Left renal cortex interstitium (tissue), 4 donors: Measurements from ENCODE around the gene MGMT. TPM values are rescaled to one million over a fixed set of nuclear protein-coding genes. Genes with fewer than 3 reads are reported as not detected.

Experiments used
- DNase-seq, 4 donors: peaks; one replicate each; pipeline ENCODE4 v3.0.0-alpha.2; 2013; ENCODE audit warnings: low read depth in 4 of 4, low spot score in 2 of 4, missing footprints in 1 of 4
- polyA plus RNA-seq, 4 donors: library from polyadenylated mRNA; unstranded; fragments of 120-200 nt; gene quantifications; one replicate each; pipeline ENCODE4 v1.2.1, GENCODE V29; 2013; ENCODE audit not compliant: insufficient read length in 4 of 4

Gene MGMT
- polyA plus RNA-seq, 4 donors, result 17.4 to 30.0 (median 20.7) TPM

- DNase-seq, result no peak
Measured at GRCh38 chr10:129643266-129643665, 176.2 kb downstream of the MGMT start.

- DNase-seq, result no peak
Measured at GRCh38 chr10:129645487-129645886, 178.4 kb downstream of the MGMT start.

- no peak for DNase-seq
Measured at GRCh38 chr10:129646973-129647372, 179.9 kb downstream of the MGMT start.

- no peak for DNase-seq
Measured at GRCh38 chr10:129647590-129647989, 180.5 kb downstream of the MGMT start.

GRCh38 chr10:129648856-129649255 is 181.8 kb downstream of the MGMT start:
- DNase-seq, result no peak

GRCh38 chr10:129652021-129652420 is 185.0 kb downstream of the MGMT start:
- no peak for DNase-seq

- no peak for DNase-seq
Measured at GRCh38 chr10:129652521-129653201, 185.6 kb downstream of the MGMT start.

GRCh38 chr10:129653428-129653827 is 186.4 kb downstream of the MGMT start:
- DNase-seq, result no peak

- DNase-seq, result no peak
Measured at GRCh38 chr10:129653861-129654260, 186.8 kb downstream of the MGMT start.

GRCh38 chr10:129654461-129654860 is 187.4 kb downstream of the MGMT start:
- DNase-seq, result no peak

- DNase-seq, result no peak
Measured at GRCh38 chr10:129655007-129655678, 188.1 kb downstream of the MGMT start.

- DNase-seq, result no peak
Measured at GRCh38 chr10:129655679-129656031, 188.6 kb downstream of the MGMT start.

- DNase-seq, result no peak
Measured at GRCh38 chr10:129656642-129657041, 189.6 kb downstream of the MGMT start.

GRCh38 chr10:129657297-129658017 is 190.4 kb downstream of the MGMT start:
- DNase-seq, result no peak

GRCh38 chr10:129658376-129659072 is 191.5 kb downstream of the MGMT start:
- DNase-seq, result no peak

GRCh38 chr10:129659508-129660268 is 192.6 kb downstream of the MGMT start:
- DNase-seq, result peak in 2 of 4 donors; percentile 9 to 20

- peak in 1 of 4 donors; percentile 15 for DNase-seq
Measured at GRCh38 chr10:129660569-129660968, 193.5 kb downstream of the MGMT start.

- DNase-seq, result no peak
Measured at GRCh38 chr10:129662426-129662825, 195.4 kb downstream of the MGMT start.

- DNase-seq, result no peak
Measured at GRCh38 chr10:129670124-129670523, 203.1 kb downstream of the MGMT start.

GRCh38 chr10:129673292-129673691 is 206.3 kb downstream of the MGMT start:
- DNase-seq, result no peak
